Activated naive CD8-positive, alpha-beta T cell treated with anti-CD3 and anti-CD28 coated beads, Interleukin-2, amount 50 U/mL, for 16 hours (primary cell): Measurements from ENCODE around the gene SZRD1.
A peak's percentile ranks its signal among the peaks of the same experiment; 100 is the strongest.

Experiments used
- DNase-seq: peaks from one replicate; pipeline ENCODE4 v3.0.0-alpha.2; 2020; ENCODE audit warnings: low read depth, low spot score

Gene SZRD1

GRCh38 chr1:16394977-16395376 lies 27.9 kb downstream of the SZRD1 start:
- DNase-seq = no peak

DNA sequence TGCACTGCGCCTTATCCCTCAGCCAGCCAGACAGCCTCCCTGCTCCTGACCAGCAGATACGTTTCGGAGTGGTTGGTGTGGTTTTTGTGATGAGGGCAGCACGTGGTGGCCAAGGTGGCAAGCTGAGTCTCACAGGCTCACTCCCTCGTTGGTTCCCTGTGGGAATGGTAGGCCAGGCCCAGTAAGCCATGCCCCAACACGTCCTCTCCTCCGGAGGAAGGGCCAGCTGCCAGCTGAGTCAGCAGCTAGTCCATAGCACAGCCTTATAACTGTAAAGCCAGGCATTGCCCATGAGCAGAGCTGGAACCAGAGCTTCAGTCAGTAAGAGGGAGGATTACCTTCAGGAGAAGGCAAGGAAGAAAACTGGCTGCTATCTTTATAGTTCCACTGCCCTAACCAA lies 29.5 kb downstream of the SZRD1 start:
- no peak for DNase-seq

DNA sequence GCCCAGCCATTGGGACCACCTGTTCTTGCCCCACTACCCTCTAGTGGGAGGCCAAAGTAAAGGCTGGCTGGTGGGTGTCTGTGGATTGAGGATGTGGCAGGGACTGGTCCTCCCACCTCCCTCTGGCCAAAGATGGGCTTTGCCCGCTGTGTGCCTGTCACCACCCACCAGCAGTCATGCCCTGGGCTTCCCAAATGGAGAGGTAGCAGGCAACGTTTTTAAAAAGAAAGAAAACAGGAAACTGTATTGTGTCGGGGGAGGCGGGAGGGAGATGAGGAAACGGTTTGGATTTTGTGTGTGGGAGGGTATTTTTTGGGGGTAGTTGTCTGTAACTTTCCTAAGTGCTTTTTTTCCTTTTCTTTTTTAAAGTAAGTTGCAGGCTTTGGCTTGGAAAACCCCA lies 30.1 kb downstream of the SZRD1 start:
- DNase-seq = no peak

DNA sequence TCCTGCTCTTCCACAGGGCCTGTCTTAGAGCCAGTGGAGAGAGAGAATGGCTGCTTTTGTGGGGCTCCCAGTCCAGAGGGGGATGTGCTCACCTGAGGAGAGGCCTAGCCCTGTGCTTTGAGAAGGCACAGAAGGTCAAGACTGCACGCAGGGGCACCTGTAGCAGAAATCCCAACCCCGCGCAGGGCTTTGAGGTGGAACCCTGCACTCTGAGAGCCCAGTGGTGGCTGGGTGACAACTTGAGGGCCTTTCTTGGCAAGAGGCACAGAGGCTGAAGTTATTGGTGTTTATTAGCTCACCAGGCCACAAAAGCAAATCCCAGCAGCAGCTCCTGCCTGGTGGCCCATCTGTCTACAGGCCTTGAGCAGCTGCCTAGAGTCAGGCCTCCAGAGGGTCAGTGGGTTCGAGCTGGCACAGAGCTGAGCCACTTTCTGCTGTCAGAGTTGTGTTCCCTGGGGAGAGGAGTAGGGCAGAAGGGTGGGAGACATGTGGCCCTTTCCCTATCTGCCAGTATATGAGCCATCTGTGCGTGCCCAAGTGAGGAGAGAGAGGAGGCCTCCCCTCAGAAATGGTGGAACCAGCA lies 31.4 kb downstream of the SZRD1 start:
- no peak for DNase-seq

DNA sequence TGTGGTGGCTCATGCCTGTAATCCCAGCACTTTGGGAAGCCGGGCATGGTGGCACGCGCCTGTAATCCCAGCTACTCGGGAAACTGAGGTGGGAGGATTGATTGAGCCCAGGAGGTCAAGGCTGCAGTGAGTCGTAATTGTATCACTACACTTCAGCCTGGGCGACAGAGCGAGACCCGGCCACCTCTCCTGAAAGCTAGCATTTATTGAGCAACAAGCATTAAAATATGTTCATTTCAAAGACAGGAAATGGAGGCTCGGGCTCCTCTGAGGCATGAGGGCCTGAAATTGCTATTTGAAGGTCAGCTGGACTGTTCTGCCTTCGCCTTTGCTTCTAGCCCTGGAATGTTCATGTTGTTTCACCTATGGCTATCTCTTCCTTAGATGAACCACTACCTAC lies 35.7 kb downstream of the SZRD1 start:
- DNase-seq = no peak

DNA sequence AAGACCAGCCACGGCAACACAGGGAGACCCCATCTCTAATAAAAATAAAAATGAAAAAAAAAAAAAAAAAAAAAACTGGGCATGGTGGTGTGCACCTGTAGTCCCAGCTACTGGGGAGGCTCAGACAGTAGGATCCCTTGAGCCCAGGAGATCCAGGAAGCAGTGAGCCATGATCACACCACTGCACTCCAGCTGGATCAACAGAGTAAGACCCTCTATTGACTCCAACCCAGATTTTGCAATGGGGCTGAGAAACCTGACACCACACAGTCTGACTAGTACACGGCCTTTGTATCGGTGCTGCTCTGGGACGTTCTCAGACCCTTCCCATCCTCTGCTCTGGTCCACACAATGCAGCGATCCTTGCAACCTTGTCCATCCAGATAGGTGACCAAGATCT lies 38.4 kb downstream of the SZRD1 start:
- DNase-seq = no peak

- no peak for DNase-seq
Measured at GRCh38 chr1:16406868-16407267, 39.8 kb downstream of the SZRD1 start.

GRCh38 chr1:16409536-16410152 lies 42.6 kb downstream of the SZRD1 start:
- no peak for DNase-seq

DNA sequence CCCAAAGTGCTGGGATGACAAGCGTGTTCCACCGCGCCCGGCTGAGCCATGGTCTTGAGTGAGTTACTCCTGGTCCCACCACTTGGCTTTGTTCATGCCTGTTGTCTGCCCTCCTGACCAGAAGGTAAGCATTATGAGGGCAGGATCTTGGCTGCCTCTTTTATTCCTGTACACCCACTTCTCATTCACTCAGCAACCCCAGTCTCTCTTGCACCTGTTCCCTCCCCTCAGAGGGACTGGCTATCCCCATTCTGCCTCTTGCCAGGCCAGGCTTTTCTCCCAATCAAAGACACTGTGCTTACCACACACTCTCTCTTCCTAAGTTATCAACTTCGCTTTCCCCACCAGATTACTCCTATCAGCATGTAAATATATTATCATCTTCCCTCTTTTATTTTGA lies 43.8 kb downstream of the SZRD1 start:
- no peak for DNase-seq

DNA sequence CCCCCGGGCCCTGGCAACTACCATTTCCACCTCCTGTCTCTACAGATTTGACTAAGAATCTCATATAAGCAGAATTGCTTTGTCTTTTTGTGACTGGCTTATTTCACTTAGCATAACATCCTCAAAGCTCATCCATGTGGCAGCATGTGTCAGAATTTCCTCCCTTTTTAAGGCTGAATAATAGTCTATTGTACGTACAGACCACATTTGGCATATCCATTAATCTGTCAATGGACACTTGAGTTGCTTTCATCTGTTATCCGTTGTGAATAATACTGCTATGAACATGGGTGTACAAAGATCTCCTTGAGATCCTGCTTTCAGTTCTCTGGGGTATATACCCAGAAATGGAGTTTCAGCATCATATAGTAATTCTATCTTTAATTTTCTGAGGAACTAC lies 46.1 kb downstream of the SZRD1 start:
- no peak for DNase-seq

- DNase-seq = no peak
Measured at GRCh38 chr1:16418823-16419425, 51.9 kb downstream of the SZRD1 start.

GRCh38 chr1:16420424-16421118 lies 53.5 kb downstream of the SZRD1 start:
- peak; percentile 40 for DNase-seq

DNA sequence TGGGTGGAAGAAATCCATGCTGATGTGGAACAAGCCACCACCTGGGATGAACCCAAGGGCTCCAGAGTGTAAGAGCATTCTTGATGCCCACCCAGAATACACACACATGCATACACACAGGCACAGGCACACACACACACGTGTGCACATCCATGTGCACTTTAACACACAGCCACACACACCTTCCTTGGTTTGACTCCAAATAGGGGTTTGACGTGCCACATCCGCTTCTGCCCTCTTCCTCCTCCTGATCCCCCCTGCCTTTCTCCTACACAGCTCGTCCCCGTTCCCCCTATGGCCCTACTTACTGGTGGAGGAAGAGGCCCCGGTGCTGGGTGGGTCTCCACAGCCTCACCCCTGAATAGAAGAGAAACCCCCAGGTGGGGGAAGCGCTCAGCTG lies 54.2 kb downstream of the SZRD1 start:
- DNase-seq = no peak

- DNase-seq = no peak
Measured at GRCh38 chr1:16422041-16422440, 55.0 kb downstream of the SZRD1 start.

DNA sequence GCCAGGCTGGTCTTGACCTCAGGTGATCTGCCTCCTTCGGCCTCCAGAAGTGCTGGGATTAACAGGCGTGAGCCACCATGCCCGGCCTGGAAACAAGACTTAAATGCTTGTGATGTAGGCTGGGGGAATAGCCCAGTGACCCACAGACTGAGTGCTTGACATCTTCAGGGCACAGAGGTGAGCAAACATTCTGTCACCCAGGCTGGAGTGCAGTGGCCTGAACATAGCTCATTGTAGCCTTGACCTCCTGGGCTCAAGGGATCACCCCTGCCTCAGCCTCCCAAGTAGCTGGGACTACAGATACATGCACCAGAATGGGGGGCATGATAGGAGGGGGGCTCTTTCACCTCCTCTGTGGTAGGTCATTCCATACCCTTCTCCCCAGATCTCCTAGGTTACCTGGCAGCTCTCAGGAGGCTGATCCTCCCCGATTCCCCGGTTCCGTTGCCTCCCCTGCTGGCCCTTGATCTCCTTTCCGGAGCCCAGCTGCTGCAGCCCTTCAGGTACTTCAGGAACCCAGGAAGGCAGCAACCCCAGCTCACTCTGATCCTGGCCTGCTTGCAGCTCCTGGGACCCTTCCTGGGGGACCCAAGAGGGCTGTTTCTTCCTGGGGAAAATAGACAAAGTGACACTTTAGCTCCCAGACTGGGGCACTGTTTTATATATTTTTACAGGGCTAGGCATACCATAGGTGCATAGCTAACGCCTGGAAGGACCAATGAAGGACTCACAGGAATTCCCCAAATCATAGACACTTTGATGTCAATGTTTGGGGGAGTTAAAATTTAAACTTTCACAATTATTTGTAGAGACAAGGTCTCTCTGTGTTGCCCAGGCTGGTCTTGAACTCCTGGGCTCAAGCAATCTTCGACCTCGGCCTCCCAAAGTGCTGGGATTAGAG lies 58.3 kb downstream of the SZRD1 start:
- no peak for DNase-seq

GRCh38 chr1:16430606-16431005 lies 63.6 kb downstream of the SZRD1 start:
- no peak for DNase-seq

DNA sequence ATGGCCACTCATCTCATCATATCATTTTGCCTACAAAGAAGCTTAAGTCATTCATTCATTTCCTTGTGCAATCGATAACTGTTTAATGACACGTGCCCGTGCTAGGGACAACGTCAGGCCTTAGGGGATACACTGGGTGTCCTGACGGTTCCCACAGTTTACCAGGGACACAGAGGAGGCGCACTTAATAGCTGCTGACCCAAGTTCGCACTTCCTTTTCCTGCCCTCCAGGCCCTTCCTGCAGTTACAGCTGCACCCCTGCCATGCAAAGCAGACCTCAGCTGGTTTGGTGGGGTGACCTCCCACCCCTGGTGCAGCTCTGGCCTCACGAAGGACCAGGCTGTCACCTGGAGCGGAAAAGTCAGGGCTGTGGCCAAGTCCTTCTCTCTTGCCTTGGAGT lies 66.0 kb downstream of the SZRD1 start:
- DNase-seq = no peak

DNA sequence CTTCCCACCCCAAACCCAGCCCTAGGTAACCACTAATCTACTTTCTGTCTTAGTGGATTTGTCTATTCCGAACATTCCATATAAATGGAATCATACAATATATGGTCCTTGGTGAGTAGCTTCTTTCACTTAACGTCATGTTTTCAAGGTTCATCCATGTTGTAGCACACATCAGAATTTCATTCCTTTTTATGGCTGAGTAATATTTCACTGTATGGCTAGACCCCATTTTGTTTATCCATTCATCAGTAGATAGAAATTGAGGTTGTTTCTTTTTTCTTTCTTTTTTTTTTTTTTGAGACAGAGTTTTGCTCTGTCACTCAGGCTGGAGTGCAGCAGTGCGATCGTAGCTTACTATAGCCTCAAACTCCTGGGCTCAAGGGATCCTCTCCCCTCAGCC lies 67.0 kb downstream of the SZRD1 start:
- no peak for DNase-seq

DNA sequence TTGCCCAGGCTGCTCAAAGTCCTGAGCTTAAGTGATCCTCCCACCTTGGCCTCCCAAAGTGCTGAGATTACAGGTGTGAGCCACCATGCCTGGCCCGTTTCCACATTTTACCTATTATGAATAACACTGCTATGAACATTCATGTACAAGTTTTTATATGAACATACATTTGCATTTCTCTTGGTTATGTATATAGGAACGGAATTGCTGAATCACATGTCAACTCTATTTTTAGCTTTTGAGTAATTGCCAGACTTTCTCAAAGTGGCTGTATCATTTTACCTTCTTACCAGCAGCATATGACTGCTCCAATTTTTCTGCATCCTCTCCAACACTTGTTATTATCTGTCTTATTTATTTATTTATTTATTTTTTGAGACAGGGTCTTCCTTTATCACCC lies 67.5 kb downstream of the SZRD1 start:
- DNase-seq = no peak

DNA sequence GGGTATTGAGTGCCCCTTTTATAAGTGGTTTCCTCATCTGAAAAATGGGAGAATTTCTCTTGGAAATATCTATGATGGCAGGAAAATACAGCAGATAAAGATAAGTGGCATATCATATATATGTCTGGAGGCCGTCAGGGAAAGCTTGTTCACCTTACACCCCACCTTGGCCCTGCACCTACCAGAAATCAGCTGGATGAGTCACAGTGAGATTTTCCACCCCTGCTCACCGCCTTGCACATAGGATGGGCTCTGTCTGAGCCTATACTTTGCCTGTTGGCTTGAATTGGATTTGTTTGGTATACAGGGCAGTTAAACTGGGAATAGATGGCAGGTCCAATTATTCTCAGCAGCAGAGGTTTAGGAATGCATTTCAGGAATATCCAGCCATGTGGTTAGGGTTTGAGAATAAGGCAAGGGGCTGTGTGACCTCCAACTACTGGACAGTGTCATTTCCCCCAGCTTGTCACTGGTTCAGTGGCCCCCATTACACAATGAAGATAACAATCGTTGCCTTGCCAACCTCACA lies 70.0 kb downstream of the SZRD1 start, which contains the start of gene SPATA21:
TSS of gene SPATA21 (minus strand) at position 479 of the 529 bp plus-strand sequence. CDS start 6,053 bp downstream, outside the sequence.
- no peak for DNase-seq

- no peak for DNase-seq
Measured at GRCh38 chr1:16438516-16438915, 71.5 kb downstream of the SZRD1 start.
